Trophoblast cell (in vitro differentiated cells and primary cell): ENCODE data around the gene C1QTNF12.

Experiments
- DNase-seq, 2 donors: peaks; one replicate each; pipeline ENCODE4 v3.0.0-alpha.2; 2016
- H2AFZ ChIP-seq: 2 replicates; pipeline ENCODE4 v1.6.1; 2013; ENCODE audit warnings: low read length, moderate library complexity, mild to moderate bottlenecking; ENCODE audit not compliant: insufficient read depth, poor library complexity
- H2AK5ac ChIP-seq: 2 replicates; pipeline ENCODE4 v1.6.1; 2013; ENCODE audit warnings: mild to moderate bottlenecking, low read length
- H2BK120ac ChIP-seq: 2 replicates; pipeline ENCODE4 v1.6.1; 2013; ENCODE audit warnings: low read length, mild to moderate bottlenecking, moderate library complexity; ENCODE audit not compliant: insufficient read depth, poor library complexity
- H2BK12ac ChIP-seq: 2 replicates; pipeline ENCODE4 v1.6.1; 2013; ENCODE audit warnings: mild to moderate bottlenecking, low read length, moderate library complexity
- H2BK5ac ChIP-seq: 2 replicates; pipeline ENCODE4 v1.6.1; 2013; ENCODE audit warnings: low read length, low read depth, moderate library complexity, mild to moderate bottlenecking; ENCODE audit not compliant: poor library complexity
- H3K14ac ChIP-seq: 2 replicates; pipeline ENCODE4 v1.6.1; 2013; ENCODE audit warnings: mild to moderate bottlenecking, low read length
- H3K18ac ChIP-seq: 2 replicates; pipeline ENCODE4 v1.6.1; 2013; ENCODE audit warnings: mild to moderate bottlenecking, low read length
- H3K23ac ChIP-seq: 2 replicates; pipeline ENCODE4 v1.6.1; 2013; ENCODE audit warnings: low read length
- H3K27ac ChIP-seq: 2 replicates; pipeline ENCODE4 v1.5.1; 2013; ENCODE audit warnings: low read depth, mild to moderate bottlenecking, inconsistent platforms, low read length, moderate library complexity
- H3K27me3 ChIP-seq: 2 replicates; pipeline ENCODE4 v1.6.1; 2013; ENCODE audit warnings: inconsistent platforms, mild to moderate bottlenecking, low read length, moderate library complexity; ENCODE audit not compliant: insufficient read depth
- H3K36me3 ChIP-seq, 2 experiments: 1 replicate in 1 of 2; 2 replicates in 1 of 2; pipeline ENCODE4 v1.6.1; 2013; ENCODE audit warnings: low read length in 2 of 2, mild to moderate bottlenecking in 2 of 2, moderate library complexity in 1 of 2; ENCODE audit not compliant: insufficient read depth in 2 of 2, control insufficient read depth in 1 of 2
- H3K4ac ChIP-seq: 2 replicates; pipeline ENCODE4 v1.6.1; 2013; ENCODE audit warnings: low read depth, mild to moderate bottlenecking, low read length, moderate library complexity
- H3K4me1 ChIP-seq, 2 experiments: 1 replicate in 1 of 2; 2 replicates in 1 of 2; pipeline ENCODE4 v1.6.1; 2013; ENCODE audit warnings: low read length in 2 of 2, mild to moderate bottlenecking in 2 of 2, moderate library complexity in 1 of 2; ENCODE audit not compliant: insufficient read depth in 2 of 2, control insufficient read depth in 1 of 2
- H3K4me2 ChIP-seq: 2 replicates; pipeline ENCODE4 v1.6.1; 2013; ENCODE audit warnings: inconsistent platforms, mild to moderate bottlenecking, low read length, moderate library complexity
- H3K4me3 ChIP-seq: 2 replicates; pipeline ENCODE4 v1.5.1; 2013; ENCODE audit warnings: mild to moderate bottlenecking, low read depth, low read length, inconsistent platforms
- H3K79me1 ChIP-seq: one replicate; pipeline ENCODE4 v1.6.1; 2013; ENCODE audit warnings: low read length
- H3K79me2 ChIP-seq: 2 replicates; pipeline ENCODE4 v1.6.1; 2013; ENCODE audit warnings: low read length, mild to moderate bottlenecking; ENCODE audit not compliant: control insufficient read depth, insufficient read depth, poor library complexity
- H3K9ac ChIP-seq: 2 replicates; pipeline ENCODE4 v1.6.1; 2013; ENCODE audit warnings: mild to moderate bottlenecking, low read length
- H3K9me3 ChIP-seq: 2 replicates; pipeline ENCODE4 v1.6.1; 2013; ENCODE audit warnings: low read depth, mild to moderate bottlenecking, control low read depth, inconsistent platforms, low read length; ENCODE audit not compliant: insufficient read depth
- H4K12ac ChIP-seq: 2 replicates; pipeline ENCODE4 v1.6.1; 2013; ENCODE audit warnings: low read depth, mild to moderate bottlenecking, low read length, moderate library complexity
- H4K8ac ChIP-seq: 2 replicates; pipeline ENCODE4 v1.6.1; 2013; ENCODE audit warnings: low read depth, mild to moderate bottlenecking, low read length, moderate library complexity
- H4K91ac ChIP-seq: one replicate; pipeline ENCODE4 v1.6.1; 2013; ENCODE audit warnings: low read depth, mild to moderate bottlenecking, low read length, moderate library complexity
- WGBS: extraction: QIAGEN DNeasy Blood & Tissue Kit; methylation state at CpG from one replicate; pipeline ENCODE4 v1.1.7; 2013; ENCODE audit warnings: missing lambda C conversion rate; ENCODE audit not compliant: insufficient read length, insufficient coverage; ENCODE audit errors: extremely low coverage; 5-methylcytosine and 5-hydroxymethylcytosine counted together

The C1QTNF12 gene

DNA sequence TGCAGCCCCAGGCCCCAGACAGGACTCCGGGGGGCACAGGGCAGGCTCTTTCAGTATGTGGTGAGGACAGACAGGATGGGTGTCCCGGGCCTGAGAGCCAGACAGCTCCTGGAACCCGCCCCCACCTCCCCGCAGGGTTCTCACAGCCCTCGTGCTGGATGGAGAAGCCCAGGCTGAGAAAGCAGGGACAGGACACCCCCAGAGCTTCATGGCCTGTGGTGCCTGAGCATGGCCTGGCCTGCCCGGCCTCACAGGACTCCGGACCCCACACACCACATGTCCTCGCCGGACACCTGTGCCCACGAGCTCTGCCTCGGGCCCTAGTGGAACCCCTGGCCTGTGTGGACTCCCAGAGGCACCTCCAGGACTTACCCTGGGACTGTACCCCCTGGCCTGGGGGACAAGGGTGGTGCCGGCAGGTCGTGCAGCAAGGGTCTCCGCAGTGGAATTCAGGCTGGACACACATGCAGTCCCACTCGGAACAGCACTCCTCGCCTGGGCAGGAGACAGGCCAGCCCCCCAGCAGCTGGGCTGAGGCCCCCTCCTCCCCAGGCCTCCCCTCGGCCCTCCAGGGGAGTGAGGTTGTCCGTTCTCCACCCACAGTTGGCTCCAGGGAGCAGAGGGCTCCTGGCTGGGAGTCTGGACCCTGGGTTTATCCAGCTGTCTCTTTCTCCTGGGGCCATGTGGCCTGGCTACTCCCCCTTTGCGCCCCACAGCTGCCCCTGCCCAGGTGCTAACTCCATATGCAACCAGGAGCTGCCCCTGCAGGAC is 41.3 kb downstream of the C1QTNF12 start:
- Histone ChIP-seq H2BK120ac (no peak overlapping the region), H3K27ac (no peak overlapping the region), H2BK5ac (no peak overlapping the region), H3K27me3 (peaks cover 24% of the 10 kb centered on the region), H3K14ac (no peak overlapping the region), H3K18ac (no peak overlapping the region), H4K91ac (no peak overlapping the region), H3K36me3 (no peaks in the 10 kb centered on the region), H3K4me1 (peaks cover 0 to 3% of the 10 kb centered on the region in 2 experiments), H3K4ac (no peak overlapping the region), H3K4me2 (no peak overlapping the region), H3K79me1 (peaks cover 1% of the 10 kb centered on the region), H2AK5ac (no peak overlapping the region), H2AFZ (no peak overlapping the region), H4K12ac (no peak overlapping the region), H3K9ac (no peak overlapping the region), H3K4me3 (no peak overlapping the region), H3K23ac (no peak overlapping the region), H3K9me3 (peaks cover 2% of the 10 kb centered on the region), H3K79me2 (no peaks in the 10 kb centered on the region), H4K8ac (no peak overlapping the region), H2BK12ac (no peak overlapping the region)
- no CpG with 5 or more reads among the region's 19 CpGs for WGBS
- DNase-seq: no peak

DNA sequence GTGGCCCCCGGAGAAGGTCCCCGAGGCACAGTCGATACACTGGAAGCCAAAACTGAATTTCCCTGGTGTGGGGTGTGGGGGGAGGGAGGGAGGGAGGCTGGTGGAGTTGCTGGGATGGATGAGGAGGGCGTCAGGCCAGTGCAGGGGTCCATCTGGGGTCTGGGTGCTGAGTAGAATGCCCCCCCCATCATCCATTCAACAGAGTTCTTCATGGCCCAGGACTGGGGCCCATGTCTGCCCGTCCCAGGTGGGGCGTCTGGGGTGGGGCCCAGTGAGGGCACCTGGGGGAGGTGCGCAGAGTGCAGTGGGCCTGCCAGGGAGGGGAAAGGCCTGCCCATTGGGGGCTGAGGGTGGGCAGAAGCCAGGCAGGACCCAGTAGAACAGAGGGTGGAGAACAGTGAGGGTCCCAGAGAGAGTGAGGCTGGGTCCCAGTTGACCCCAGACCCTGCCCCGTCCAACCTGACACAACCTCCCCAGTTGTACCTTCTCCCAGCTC is 42.0 kb downstream of the C1QTNF12 start:
- Histone ChIP-seq H3K18ac (no peak overlapping the region), H3K79me2 (no peaks in the 10 kb centered on the region), H3K14ac (no peak overlapping the region), H2AFZ (no peak overlapping the region), H4K8ac (no peak overlapping the region), H2BK120ac (no peak overlapping the region), H3K4me3 (no peak overlapping the region), H3K4me2 (no peak overlapping the region), H2AK5ac (no peak overlapping the region), H3K27ac (no peak overlapping the region), H3K27me3 (peaks cover 24% of the 10 kb centered on the region), H4K91ac (no peak overlapping the region), H3K4me1 (peaks cover 0 to 3% of the 10 kb centered on the region in 2 experiments), H3K79me1 (peaks cover 1% of the 10 kb centered on the region), H4K12ac (no peak overlapping the region), H3K4ac (no peak overlapping the region), H3K9ac (no peak overlapping the region), H3K9me3 (peaks cover 2% of the 10 kb centered on the region), H3K23ac (no peak overlapping the region), H2BK12ac (no peak overlapping the region), H2BK5ac (no peak overlapping the region), H3K36me3 (no peaks in the 10 kb centered on the region)
- DNase-seq: no peak
- WGBS: no CpG with 5 or more reads among the region's 8 CpGs

DNA sequence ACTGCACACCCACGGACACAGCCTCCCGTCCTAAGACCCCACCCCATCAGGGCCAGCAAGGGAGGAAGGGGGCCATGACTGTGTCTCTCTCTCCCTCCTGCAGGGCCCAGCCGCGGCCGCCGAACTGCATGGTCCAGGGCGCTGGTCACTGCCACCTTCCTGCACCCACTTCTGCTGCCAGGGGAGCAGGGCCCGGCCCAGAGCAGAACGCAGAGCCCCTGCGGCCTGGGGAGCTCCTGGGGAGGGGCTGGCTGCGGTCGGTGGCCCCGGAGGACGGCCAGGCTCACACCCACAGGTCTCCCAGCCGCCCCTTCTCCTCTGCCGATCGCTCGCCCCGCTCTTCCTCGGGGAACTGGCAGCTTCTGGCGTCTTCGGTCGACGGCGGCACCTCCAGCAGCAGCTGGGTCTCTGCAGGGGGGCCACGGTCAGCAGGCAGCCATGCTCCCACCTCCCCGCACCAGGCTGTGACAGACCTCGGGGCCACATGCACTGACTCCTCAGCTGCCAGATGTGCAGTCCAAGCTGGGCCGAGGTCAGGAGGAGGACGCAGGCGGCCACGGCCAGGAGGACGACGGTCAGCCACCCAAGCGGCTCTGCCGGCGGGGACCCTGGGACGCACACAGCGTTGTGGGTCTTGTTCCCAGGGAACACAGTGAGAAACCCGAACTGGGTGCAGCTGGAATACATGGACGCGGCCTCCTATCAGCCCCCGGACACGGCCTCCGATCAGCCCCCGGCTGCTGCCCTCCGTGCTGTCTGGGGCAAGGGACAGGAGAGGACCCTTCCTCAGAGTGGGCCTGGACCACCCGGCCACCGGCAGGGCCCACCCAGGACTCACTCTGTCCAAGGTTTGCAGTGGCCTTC is 42.7 kb downstream of the C1QTNF12 start:
- no peak overlapping the region for H2BK12ac ChIP-seq
- H3K4ac ChIP-seq: no peak overlapping the region
- no peak overlapping the region for H3K18ac ChIP-seq
- H3K14ac ChIP-seq: no peak overlapping the region
- no peak overlapping the region for H3K4me3 ChIP-seq
- no peak for DNase-seq
- H3K27ac ChIP-seq: no peak overlapping the region
- peaks cover 24% of the 10 kb centered on the region for H3K27me3 ChIP-seq
- no peaks in the 10 kb centered on the region for H3K79me2 ChIP-seq
- no peak overlapping the region for H2BK5ac ChIP-seq
- H3K79me1 ChIP-seq: peaks cover 1% of the 10 kb centered on the region
- H3K36me3 ChIP-seq: no peaks in the 10 kb centered on the region
- no peak overlapping the region for H2AK5ac ChIP-seq
- H3K9me3 ChIP-seq: peaks cover 3% of the 10 kb centered on the region
- no peak overlapping the region for H4K91ac ChIP-seq
- no CpG with 5 or more reads among the region's 49 CpGs for WGBS
- peaks cover 0 to 3% of the 10 kb centered on the region in 2 experiments for H3K4me1 ChIP-seq
- no peak overlapping the region for H4K12ac ChIP-seq
- no peak overlapping the region for H3K23ac ChIP-seq
- H3K9ac ChIP-seq: no peak overlapping the region
- no peak overlapping the region for H2BK120ac ChIP-seq
- no peak overlapping the region for H4K8ac ChIP-seq
- no peak overlapping the region for H2AFZ ChIP-seq
- H3K4me2 ChIP-seq: no peak overlapping the region

DNA sequence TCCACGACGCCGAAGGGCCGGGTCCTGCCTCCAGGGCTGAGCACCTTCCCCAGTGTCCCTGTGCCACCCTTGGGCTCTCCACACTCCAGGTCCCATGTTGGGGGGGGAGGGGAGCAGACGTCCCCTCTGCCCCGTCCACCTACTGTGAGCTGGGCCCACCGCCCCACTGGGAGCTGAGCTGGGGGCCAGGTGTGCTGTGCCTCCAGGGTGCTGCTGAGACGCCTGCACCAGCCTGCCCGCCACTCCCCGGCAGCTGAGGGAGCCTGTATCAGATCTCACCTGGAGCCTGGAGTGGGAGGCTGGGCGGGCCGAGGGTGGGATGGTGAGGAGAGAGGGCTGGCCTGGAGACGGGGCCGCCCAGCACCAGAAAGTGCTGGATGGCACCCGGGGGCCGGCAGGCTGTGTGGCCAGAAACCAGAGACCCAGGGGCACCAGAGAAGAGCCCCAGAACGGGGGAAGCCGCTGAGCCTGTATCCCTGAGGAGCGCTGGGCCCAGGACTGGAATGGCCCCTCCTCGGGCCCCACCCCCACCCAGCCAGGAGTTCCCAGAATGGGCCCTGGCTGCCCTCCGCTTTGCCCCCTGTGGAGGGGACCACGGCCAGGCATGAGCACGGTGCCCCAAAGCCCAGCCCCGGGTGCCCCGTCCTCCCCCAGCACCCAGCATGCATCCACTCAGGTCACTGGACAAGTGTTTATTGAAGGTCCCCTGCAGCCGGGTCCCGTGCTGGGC is 43.5 kb downstream of the C1QTNF12 start:
- no peak overlapping the region for H3K14ac ChIP-seq
- peaks cover 1% of the 10 kb centered on the region for H3K79me1 ChIP-seq
- peaks cover 0 to 3% of the 10 kb centered on the region in 2 experiments for H3K4me1 ChIP-seq
- no peak overlapping the region for H3K4me2 ChIP-seq
- peaks cover 6% of the 10 kb centered on the region for H3K9me3 ChIP-seq
- H3K4ac ChIP-seq: no peak overlapping the region
- H4K8ac ChIP-seq: no peak overlapping the region
- no CpG with 5 or more reads among the region's 27 CpGs for WGBS
- H4K12ac ChIP-seq: no peak overlapping the region
- H3K79me2 ChIP-seq: no peaks in the 10 kb centered on the region
- H3K4me3 ChIP-seq: no peak overlapping the region
- peak overlapping the region; percentile 35 for H2AK5ac ChIP-seq
- no peak overlapping the region for H3K9ac ChIP-seq
- no peak for DNase-seq
- no peak overlapping the region for H2AFZ ChIP-seq
- no peaks in the 10 kb centered on the region for H3K36me3 ChIP-seq
- H3K18ac ChIP-seq: no peak overlapping the region
- no peak overlapping the region for H2BK120ac ChIP-seq
- no peak overlapping the region for H2BK5ac ChIP-seq
- no peak overlapping the region for H4K91ac ChIP-seq
- no peak overlapping the region for H2BK12ac ChIP-seq
- peaks cover 24% of the 10 kb centered on the region for H3K27me3 ChIP-seq
- H3K23ac ChIP-seq: no peak overlapping the region
- H3K27ac ChIP-seq: no peak overlapping the region
